DMS 273 (cell line): ENCODE results near the gene DSCAML1.

Source experiments
- DNase-seq: peaks from one replicate; lab custom pipeline; 2025; ENCODE audit not compliant: unreplicated experiment; lab: John Stamatoyannopoulos, UW

The DSCAML1 gene

GRCh38 chr11:117731722-117732290 lies 65.2 kb downstream of the DSCAML1 start:
- DNase-seq: no peak

DNA sequence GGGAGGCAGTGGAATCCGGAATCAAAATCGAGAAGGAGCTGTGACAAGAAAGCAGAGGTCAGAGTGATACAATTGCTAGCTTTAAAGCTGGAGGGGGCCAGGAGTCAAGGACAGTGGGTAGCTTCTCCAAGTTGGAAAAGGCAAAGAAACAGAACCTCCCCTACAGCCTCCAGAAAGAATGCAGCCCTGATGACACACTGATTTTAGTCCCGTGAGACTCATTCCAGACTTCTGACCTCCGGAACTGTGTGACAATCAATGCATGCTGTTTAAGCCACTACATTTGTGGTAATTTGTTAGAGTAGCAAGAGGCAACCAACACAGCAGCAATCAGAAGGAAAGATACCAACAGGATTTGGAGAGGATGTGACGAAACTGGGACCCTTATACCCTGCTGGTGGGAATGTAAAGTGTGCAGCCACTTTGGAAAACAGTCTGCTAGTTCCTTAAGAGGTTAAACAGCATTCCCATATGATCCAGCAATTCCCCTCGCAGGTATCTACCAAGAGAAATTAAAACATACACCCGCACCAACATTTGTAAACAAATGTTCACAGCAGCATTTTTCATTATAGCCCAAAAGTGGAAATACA lies 66.7 kb downstream of the DSCAML1 start:
- DNase-seq: no peak

GRCh38 chr11:117725048-117725734 lies 71.8 kb downstream of the DSCAML1 start:
- DNase-seq: no peak

- DNase-seq: no peak
Observed at GRCh38 chr11:117724621-117725020, 72.4 kb downstream of the DSCAML1 start.

- DNase-seq: no peak
Observed at GRCh38 chr11:117724104-117724503, 72.9 kb downstream of the DSCAML1 start.

- DNase-seq: no peak
Observed at GRCh38 chr11:117723277-117724024, 73.6 kb downstream of the DSCAML1 start.

- DNase-seq: no peak
Observed at GRCh38 chr11:117722082-117722481, 74.9 kb downstream of the DSCAML1 start.

- peak; percentile 2 for DNase-seq
Observed at GRCh38 chr11:117720061-117720511, 76.9 kb downstream of the DSCAML1 start.

- DNase-seq: no peak
Observed at GRCh38 chr11:117719480-117719879, 77.5 kb downstream of the DSCAML1 start.

DNA sequence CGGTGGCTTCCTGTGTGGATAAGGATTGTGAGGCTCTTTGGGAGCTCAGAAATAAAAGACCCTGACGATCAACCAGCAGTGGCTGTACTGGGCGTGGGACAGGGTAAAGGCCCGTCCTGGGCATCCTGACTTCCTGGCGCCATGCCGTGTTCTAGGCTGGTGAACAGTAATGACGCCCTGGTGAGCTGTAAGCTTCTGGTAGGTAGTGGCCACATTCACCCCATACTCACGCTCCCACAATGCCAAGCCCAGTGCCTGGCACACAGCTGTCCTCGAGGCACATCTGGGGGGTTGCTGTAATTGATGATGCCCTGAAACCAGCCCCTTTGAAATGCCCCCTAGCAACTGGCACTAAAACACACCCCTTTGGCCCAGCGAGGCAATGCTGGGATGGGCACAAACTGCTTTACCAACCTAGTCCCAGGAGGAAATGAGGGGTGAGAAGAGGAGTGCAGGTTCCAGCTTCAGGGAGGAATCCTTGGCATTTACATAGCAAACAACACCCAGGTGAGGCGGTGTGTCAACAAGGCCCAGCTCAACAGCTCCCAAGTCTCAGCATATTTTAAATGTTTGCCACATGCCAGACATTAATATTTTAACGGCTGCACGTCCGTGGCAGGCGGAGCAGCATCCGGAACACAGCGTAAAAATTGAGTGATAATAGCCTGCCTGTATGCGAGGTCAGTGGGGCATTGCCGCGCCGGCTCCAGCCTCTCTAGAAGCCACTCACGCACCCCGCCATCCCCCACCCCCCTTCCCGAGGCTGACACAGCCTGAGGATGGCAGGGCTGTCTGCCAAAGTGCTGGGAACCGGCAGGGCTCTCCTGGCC lies 79.3 kb downstream of the DSCAML1 start:
- DNase-seq: peak; percentile 3

DNA sequence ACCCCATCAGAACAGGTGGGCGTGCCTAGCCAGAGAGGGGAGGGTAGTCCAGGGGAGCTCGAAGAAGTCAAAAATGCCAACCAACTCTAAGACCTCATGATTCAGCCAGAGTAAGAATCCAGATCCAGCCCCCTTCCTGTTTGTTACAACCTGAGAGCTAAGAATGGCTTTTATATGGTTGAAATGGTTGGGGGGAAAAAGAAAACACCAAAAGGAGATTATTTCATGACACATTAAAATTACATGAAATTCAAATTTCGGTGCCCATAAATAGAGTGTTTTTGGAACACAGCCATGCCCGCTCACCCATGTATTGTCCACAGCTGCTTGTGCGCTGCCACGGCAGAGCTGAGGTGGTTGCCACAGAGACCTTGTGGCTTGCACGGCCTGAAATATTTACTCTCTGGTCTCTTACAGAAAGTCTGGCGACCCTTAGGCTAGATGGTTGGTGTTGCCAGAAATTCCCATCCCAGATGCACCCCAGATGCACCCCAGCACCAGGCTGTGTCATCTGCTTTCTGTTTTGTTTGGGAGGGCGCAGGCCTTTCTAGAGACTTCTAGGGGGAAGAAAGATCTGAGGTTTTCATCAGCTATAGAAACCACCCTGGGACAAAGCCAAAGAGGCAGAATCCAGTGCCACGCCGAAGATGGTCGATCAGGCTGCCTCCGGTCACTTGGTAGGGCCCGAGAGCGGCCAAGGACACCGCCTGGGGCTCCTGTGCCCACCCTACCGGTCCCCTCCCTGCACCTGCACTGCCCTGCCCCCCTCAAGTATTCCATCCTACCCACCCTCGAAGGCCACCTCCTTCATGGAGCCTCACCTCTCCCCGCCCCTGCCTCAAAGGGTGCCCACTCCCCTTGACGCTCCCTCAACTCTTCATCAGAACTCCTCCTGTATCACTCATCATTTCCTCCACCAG lies 80.2 kb downstream of the DSCAML1 start:
- DNase-seq: no peak

GRCh38 chr11:117715801-117716200 lies 81.2 kb downstream of the DSCAML1 start:
- no peak for DNase-seq

- DNase-seq: no peak
Observed at GRCh38 chr11:117713538-117713991, 83.5 kb downstream of the DSCAML1 start.

DNA sequence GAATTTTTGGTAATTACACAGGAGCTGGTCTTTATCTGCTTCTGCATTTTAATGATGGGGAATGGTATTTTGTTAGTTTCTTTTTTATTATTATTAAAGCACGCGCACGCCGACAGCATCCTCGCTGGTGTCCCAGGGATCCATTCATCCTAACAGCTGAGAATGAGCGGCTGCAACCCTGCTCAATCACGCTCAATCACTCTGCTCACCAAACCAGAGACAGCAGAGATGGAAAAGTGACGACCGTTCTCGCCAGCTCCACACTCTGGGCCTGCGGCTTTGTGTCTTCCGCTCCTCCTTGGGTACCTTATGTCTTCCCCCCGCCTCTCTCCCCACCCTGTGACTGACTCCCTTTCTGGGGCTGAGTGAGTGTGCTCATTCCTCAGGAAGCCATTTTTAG lies 84.5 kb downstream of the DSCAML1 start:
- DNase-seq: no peak

DNA sequence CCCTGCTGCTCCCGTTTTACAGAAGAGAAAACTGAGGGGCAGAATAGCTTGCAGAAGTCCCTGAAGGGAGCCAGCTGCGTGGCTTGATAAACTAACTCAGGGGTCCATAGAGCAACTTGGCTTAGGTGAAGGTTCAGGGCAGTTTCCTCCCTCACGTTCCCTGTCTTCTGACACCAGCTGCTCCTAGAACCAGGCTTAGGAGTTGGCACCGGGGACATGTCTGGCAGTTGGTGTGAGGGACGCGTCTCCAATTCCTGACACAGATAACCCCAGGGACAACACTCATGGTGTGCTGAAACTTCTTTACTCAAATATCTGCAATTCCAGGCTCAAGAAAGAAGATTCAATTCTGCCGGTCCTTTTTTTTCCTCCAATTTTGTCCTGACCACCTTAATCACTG lies 85.7 kb downstream of the DSCAML1 start:
- no peak for DNase-seq

DNA sequence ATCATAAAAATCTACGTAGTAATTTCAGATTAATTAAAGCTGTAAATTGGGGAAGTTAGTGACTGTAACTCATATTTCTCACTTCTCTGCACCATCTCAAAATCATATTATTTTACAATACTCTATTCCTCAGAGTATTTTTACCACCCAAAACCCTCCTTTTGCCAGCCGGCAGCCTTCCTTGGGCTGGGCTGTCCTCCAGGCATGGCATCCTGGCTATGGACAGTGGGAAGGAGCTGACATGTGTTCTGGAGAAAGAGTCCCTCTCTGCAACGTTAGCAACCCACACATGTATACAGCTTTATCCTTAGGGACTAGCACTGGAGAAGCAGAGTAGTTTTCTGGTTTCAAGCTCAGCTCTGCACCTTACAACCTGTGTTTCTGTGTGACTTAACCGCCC lies 86.8 kb downstream of the DSCAML1 start:
- no peak for DNase-seq

DNA sequence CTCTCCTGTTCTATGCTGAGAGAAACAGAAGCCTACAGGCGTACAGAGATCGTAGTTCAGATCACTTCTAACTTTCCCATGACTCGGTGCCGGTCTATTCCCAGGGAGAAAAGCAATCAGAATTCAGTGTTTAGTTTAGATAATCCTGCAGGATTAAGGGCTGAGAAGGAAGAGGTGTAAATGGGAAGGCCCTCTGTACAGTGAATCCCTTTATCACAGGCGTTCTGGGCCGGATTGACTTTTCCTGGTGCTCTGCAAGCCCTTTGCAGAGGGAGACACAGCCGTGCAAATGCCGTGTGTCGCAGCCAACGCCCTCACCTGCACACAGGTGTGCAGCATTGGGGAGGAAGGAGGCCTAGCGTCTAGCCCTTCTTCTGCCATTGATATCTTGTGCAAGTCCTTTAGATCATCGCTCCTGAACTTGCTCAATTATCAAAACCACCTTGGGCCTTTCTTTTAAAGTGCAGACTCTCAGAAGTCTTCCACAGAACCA lies 90.6 kb downstream of the DSCAML1 start:
- DNase-seq: no peak

GRCh38 chr11:117705866-117706265 lies 91.2 kb downstream of the DSCAML1 start:
- DNase-seq: no peak

- peak; percentile 17 for DNase-seq
Observed at GRCh38 chr11:117704395-117705100, 92.5 kb downstream of the DSCAML1 start.
